ENCODE data around the gene DTD1. TPM values are rescaled to one million over a fixed set of nuclear protein-coding genes. Genes with fewer than 3 reads are reported as not detected.

Gene DTD1
- total RNA-seq, 2 donors from 2014 or later = 31.2 to 51.6 TPM

DNA sequence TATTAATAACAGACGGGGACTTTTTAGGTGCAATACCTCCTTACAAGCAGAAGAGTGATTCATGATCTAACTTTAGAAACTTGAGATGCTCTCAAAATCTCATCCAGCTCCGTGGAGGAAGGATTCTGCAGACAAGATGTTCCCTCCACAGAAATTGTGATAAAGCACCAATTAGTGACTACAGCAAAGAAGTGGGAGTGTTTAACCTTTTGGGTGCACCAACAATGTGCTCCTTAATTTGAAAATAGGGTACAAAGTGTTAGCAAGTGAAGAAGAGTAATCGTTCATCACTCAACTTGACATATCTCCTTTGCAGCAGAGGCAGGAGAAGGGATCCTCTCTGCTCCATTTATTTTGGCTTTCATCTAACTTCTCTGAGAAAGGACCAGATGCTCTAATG, 202.9 kb downstream of the DTD1 start:
- no peak for DNase-seq (ENCODE audit: low spot score)
- WGBS = 56% methylated on average over 3 of the region's 3 CpGs
- no peaks in the 10 kb centered on the region for H3K4me1 ChIP-seq (replicated peaks)
- no peak overlapping the region for H3K4me3 ChIP-seq
- H3K27ac ChIP-seq = no peak overlapping the region
- intact Hi-C loops (cut with DNase I) = loop anchor here (5.0 kb wide), 1 partner anchor 153 kb away; no protein-coding TSS in a partner anchor
- TF ChIP-seq, protein P1, sequence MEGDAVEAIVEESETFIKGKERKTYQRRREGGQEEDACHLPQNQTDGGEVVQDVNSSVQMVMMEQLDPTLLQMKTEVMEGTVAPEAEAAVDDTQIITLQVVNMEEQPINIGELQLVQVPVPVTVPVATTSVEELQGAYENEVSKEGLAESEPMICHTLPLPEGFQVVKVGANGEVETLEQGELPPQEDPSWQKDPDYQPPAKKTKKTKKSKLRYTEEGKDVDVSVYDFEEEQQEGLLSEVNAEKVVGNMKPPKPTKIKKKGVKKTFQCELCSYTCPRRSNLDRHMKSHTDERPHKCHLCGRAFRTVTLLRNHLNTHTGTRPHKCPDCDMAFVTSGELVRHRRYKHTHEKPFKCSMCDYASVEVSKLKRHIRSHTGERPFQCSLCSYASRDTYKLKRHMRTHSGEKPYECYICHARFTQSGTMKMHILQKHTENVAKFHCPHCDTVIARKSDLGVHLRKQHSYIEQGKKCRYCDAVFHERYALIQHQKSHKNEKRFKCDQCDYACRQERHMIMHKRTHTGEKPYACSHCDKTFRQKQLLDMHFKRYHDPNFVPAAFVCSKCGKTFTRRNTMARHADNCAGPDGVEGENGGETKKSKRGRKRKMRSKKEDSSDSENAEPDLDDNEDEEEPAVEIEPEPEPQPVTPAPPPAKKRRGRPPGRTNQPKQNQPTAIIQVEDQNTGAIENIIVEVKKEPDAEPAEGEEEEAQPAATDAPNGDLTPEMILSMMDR (IDR thresholded peaks at IDR 0.05) = no peak
- no peak for TF ChIP-seq POLR2A (IDR thresholded peaks at IDR 0.05)
- TF ChIP-seq POLR2AphosphoS5 (IDR thresholded peaks at IDR 0.05) = no peak
- H3K27me3 ChIP-seq (replicated peaks; ENCODE audit: insufficient read depth) = no peaks in the 10 kb centered on the region
- no peaks in the 10 kb centered on the region for H3K36me3 ChIP-seq
- no peaks in the 10 kb centered on the region for H3K9me3 ChIP-seq

DNA sequence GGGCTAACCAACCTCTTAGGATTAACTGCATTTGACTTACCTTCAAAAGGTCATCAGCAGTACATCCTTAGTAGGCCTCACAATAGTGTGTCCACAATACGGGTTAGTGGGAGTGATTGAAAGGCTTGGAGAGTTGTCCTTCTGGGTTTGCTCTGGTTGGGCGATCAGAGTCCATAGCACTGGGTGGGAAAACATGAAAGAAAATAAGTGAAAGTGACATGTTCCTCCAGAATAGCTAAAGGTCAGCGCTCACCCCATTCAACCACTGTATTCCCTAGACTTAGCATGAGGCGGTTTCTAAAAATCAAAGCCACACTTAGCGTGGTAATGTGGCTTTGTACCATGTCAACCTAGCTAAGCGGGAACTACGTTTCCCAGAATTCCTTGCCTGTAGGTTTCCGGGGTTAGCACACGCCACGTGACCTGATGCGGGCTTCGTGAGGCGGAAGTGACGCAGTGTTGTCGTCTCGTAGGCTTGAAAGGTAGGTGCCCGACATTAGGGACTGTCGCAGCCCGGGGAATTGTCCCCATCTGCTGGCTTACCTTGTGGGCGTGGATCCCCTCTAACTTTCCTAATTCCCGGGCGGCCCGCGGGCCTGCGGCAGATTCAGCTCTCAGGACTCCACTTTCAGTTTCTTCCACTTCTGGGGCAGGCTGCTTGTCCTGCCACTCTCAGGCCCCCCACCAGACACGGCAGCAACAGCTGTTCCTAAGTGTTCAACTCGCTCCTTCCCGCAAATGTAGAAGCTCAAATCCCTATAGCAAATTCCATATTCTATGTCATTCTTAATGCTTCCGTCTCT, 206.0 kb downstream of the DTD1 start:
- Histone ChIP-seq H3K36me3 (no peaks in the 10 kb centered on the region), H3K4me1 (replicated peaks) (no peaks in the 10 kb centered on the region), H3K27me3 (replicated peaks; ENCODE audit: insufficient read depth) (no peaks in the 10 kb centered on the region), H3K9me3 (no peaks in the 10 kb centered on the region), H3K4me3 (peak overlapping the region; percentile 60 to 66), H3K27ac (peak overlapping the region; percentile 87 to 88)
- TF ChIP-seq POLR2A (IDR thresholded peaks at IDR 0.05) (peak; percentile 77), POLR2AphosphoS5 (IDR thresholded peaks at IDR 0.05) (peak; percentile 99)
- TF ChIP-seq, protein P1 (IDR thresholded peaks at IDR 0.05) = peak in 1 of 4 experiments; percentile 19
- peak; percentile 92 for DNase-seq (ENCODE audit: low spot score)
- WGBS = 9% methylated on average over 24 of the region's 29 CpGs
- intact Hi-C loops (cut with DNase I) = loop anchor here (5.0 kb wide), 1 partner anchor 157 kb away; no protein-coding TSS in a partner anchor

DNA sequence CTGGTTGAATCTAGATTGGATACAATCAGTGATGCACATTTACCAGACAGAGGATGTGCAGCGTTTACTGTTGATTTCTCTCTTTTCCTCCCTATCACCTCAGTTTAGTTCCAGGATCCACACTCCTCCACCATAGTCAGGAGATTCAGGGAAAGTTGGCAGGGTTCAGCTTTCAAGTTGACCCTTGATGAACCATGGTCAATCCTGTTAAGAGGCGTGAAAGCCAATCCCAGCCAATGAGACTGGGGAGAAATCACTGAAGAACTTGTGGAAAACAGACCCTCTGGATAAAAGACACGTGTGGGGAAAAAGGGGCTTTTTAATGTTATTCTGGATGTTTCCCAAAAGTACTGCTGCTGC, 206.6 kb downstream of the DTD1 start:
- WGBS = 62% methylated on average over 3 of the region's 3 CpGs

DNA sequence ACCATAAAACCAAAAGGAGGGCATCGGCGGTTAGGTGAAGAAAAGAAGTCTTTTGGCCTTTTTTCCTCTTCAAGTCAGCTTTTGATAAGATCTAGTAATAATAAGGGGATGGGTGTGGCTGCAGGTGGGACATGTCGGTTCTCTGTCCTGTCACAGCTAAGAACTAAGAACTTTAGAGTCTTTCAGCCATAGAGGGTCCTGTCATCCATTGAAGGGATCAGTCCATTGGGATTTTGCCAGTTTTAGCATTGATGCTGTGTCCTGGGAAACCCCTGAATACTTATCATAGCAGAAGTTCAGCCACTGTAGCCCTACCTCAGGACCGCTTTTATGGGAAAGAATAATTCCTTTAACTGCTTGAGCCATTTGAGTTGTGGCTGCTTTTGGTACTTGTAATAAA, 207.5 kb downstream of the DTD1 start:
- Histone ChIP-seq H3K36me3 (no peaks in the 10 kb centered on the region), H3K9me3 (no peaks in the 10 kb centered on the region), H3K27me3 (replicated peaks; ENCODE audit: insufficient read depth) (no peaks in the 10 kb centered on the region), H3K27ac (no peak overlapping the region), H3K4me1 (replicated peaks) (no peaks in the 10 kb centered on the region), H3K4me3 (no peak overlapping the region)
- intact Hi-C loops (cut with DNase I) = no loop called here
- no peak for TF ChIP-seq POLR2AphosphoS5 (IDR thresholded peaks at IDR 0.05)
- TF ChIP-seq POLR2A (IDR thresholded peaks at IDR 0.05) = no peak
- TF ChIP-seq, protein P1 (IDR thresholded peaks at IDR 0.05) = no peak
- 84% methylated on average over 4 of the region's 4 CpGs for WGBS
- no peak for DNase-seq (ENCODE audit: low spot score)

More for the DNA sequence above, 206.6 kb downstream of the DTD1 start:
- TF ChIP-seq, protein P1 (IDR thresholded peaks at IDR 0.05) = no peak
- no peak for TF ChIP-seq POLR2A (IDR thresholded peaks at IDR 0.05)
- TF ChIP-seq POLR2AphosphoS5 (IDR thresholded peaks at IDR 0.05) = no peak
- Histone ChIP-seq H3K4me1 (replicated peaks) (no peaks in the 10 kb centered on the region), H3K4me3 (peak overlapping the region; percentile 60 to 66), H3K36me3 (no peaks in the 10 kb centered on the region), H3K27me3 (replicated peaks; ENCODE audit: insufficient read depth) (no peaks in the 10 kb centered on the region), H3K9me3 (no peaks in the 10 kb centered on the region), H3K27ac (peak overlapping the region; percentile 87 to 88)
- no peak for DNase-seq (ENCODE audit: low spot score)
- intact Hi-C loops (cut with DNase I) = loop anchor here (5.0 kb wide), 1 partner anchor 157 kb away; no protein-coding TSS in a partner anchor
